Prostate gland (tissue), 2 donors: ENCODE data around the gene SLC34A1.

Experiments
- POLR2AphosphoS5 ChIP-seq: sonication (generic); formaldehyde crosslinking; IDR thresholded peaks from one replicate; pipeline ENCODE4 v1.6.1; 2017; ENCODE audit warnings: antibody characterized with exemption
- TF ChIP-seq, protein P1 (sequence below), 4 experiments: fragments of 200-600 bp in 2 of 4; fragments of 450-650 bp in 2 of 4; sonication (generic) in 2 of 4; IDR thresholded peaks; 1 replicate in 3 of 4; 2 replicates in 1 of 4; pipeline ENCODE4 v1.5.1; 2016 to 2019; ENCODE audit warnings: antibody characterized with exemption in 4 of 4, mild to moderate bottlenecking in 2 of 4, moderate library complexity in 2 of 4

DNA sequence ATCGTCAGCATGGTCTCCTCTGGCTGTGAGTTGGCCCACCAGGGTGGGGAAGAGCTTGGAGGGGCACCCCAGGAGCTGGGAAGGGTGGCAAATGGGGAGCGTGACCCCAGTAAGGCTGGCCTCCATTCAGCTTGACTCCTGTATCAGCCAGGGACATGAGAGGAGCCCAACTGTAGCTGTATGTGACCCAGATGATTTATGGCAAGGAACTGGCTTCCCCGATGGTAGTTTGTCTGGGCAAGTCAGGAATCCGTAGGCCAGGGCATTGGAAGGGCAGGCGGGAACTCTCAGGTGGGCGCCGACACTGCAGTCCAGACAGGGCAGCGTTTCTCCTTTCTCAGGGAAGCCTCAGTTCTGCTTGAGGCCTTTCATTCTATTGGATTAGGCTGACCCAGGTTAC lies 2.3 kb downstream of the SLC34A1 start:
- TF ChIP-seq POLR2AphosphoS5 = peak; percentile 51
- TF ChIP-seq, protein P1, sequence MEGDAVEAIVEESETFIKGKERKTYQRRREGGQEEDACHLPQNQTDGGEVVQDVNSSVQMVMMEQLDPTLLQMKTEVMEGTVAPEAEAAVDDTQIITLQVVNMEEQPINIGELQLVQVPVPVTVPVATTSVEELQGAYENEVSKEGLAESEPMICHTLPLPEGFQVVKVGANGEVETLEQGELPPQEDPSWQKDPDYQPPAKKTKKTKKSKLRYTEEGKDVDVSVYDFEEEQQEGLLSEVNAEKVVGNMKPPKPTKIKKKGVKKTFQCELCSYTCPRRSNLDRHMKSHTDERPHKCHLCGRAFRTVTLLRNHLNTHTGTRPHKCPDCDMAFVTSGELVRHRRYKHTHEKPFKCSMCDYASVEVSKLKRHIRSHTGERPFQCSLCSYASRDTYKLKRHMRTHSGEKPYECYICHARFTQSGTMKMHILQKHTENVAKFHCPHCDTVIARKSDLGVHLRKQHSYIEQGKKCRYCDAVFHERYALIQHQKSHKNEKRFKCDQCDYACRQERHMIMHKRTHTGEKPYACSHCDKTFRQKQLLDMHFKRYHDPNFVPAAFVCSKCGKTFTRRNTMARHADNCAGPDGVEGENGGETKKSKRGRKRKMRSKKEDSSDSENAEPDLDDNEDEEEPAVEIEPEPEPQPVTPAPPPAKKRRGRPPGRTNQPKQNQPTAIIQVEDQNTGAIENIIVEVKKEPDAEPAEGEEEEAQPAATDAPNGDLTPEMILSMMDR (IDR thresholded peaks at IDR 0.05) = no peak
